ENCODE measurements around the gene KCTD19. TPM values are rescaled to one million over a fixed set of nuclear protein-coding genes. Genes with fewer than 3 reads are reported as not detected.
"Not testable (repeated sequence)": the region's sequence is repeated elsewhere in the genome, so short reads cannot be mapped to it uniquely, and the experiment has no call there.

KCTD19 gene
- polyA plus RNA-seq, 1 donor (not counting 4 experiments of a cell fraction or from before 2014, with no cell fraction given), result not detected

DNA sequence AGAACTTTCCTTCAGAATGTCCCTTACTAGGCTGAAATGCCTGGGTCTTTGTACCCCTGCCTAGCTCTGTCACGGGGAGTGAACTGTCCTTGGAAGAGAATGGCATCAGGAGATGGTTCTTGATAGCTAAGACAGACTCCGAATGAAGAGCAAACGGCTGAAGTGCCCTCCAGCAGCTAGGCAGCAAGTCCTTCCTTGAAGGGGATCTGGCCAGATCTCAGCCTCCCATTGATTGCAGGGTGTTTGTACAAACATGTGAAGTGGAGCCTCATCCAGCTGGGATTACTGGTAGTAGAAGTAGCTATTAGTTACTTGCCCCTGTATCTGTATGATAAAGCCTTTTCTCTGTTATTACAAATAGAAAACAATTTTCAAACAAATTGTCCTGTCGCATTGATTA lies 31.0 kb upstream of the KCTD19 start:
- no peak overlapping the region for H2AFZ ChIP-seq (ENCODE audit: control insufficient read depth, low read length)
- no peak overlapping the region for H3K4me2 ChIP-seq (ENCODE audit: control insufficient read depth, extremely low read depth, insufficient read depth, low read depth, low read length)
- H3K79me2 ChIP-seq (ENCODE audit: control insufficient read depth, insufficient read depth, low read length), result no peaks in the 10 kb centered on the region
- H3K4me3 ChIP-seq (ENCODE audit: control insufficient read depth in 2 of 3, extremely low read depth in 1 of 3, insufficient read depth in 2 of 3, low read depth in 1 of 3, low read length in 3 of 3), result no peak overlapping the region
- dilution Hi-C loops (cut with MboI; ENCODE audit: extremely low pct_ligation_motif_present, low sequenced_read_pairs), result no loop called here
- no peaks in the 10 kb centered on the region for H3K9me3 ChIP-seq (ENCODE audit: control insufficient read depth, low read depth, low read length)
- no peak overlapping the region for H3K27ac ChIP-seq (ENCODE audit: control insufficient read depth, insufficient read depth, low read length)
- H3K27me3 ChIP-seq (ENCODE audit: control insufficient read depth, extremely low read depth, insufficient read depth, low read length), result no peaks in the 10 kb centered on the region
- H3K9ac ChIP-seq (ENCODE audit: control insufficient read depth, extremely low read depth, insufficient read depth, low read length), result no peak overlapping the region
- H3K36me3 ChIP-seq (ENCODE audit: control insufficient read depth in 2 of 2, extremely low read depth in 1 of 2, insufficient read depth in 2 of 2, low read length in 2 of 2), result no peaks in the 10 kb centered on the region
- no peaks in the 10 kb centered on the region for H3K9me1 ChIP-seq (ENCODE audit: control insufficient read depth, extremely low read depth, insufficient read depth, low read length)
- no peaks in the 10 kb centered on the region for H3K4me1 ChIP-seq (ENCODE audit: control insufficient read depth, extremely low read depth, insufficient read depth, low read length)
- DNase-seq (ENCODE audit: low read depth, low spot score), result no peak
- TF ChIP-seq, protein P1, sequence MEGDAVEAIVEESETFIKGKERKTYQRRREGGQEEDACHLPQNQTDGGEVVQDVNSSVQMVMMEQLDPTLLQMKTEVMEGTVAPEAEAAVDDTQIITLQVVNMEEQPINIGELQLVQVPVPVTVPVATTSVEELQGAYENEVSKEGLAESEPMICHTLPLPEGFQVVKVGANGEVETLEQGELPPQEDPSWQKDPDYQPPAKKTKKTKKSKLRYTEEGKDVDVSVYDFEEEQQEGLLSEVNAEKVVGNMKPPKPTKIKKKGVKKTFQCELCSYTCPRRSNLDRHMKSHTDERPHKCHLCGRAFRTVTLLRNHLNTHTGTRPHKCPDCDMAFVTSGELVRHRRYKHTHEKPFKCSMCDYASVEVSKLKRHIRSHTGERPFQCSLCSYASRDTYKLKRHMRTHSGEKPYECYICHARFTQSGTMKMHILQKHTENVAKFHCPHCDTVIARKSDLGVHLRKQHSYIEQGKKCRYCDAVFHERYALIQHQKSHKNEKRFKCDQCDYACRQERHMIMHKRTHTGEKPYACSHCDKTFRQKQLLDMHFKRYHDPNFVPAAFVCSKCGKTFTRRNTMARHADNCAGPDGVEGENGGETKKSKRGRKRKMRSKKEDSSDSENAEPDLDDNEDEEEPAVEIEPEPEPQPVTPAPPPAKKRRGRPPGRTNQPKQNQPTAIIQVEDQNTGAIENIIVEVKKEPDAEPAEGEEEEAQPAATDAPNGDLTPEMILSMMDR (optimal IDR thresholded peaks at IDR 0.05 in 1 of 3, IDR thresholded peaks at IDR 0.05 in 1 of 3, conservative IDR thresholded peaks at IDR 0.05 in 1 of 3; ENCODE audit: extremely low read depth in 1 of 3, insufficient read depth in 2 of 3, low read length in 3 of 3), result no peak
- TF ChIP-seq EZH2 (IDR thresholded peaks at IDR 0.05; ENCODE audit: low read length), result no peak
- FAIRE-seq, result no peak
- no peaks in the 10 kb centered on the region for H4K20me1 ChIP-seq (ENCODE audit: control insufficient read depth, extremely low read depth, insufficient read depth, low read length)

DNA sequence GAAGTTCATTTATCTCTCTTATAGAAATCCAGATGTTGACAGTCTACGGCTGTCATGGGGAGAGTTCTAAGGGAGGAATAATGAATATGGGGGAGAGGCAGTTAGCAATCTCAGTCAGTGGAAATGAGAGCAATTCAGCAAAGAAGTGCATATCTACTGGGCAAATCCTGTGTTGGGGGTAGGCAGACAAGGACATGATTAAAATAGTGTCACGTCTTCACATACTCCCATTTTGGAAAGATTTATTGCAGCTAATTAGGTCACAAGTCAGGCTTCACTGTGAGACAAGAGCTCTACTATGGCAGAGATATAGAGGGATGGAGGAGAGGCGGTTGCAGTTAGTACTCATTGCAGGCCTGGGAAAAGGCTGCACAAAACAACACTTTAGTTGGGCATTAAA lies 29.9 kb upstream of the KCTD19 start:
- no peak for FAIRE-seq
- H3K79me2 ChIP-seq (ENCODE audit: control insufficient read depth, insufficient read depth, low read length), result no peaks in the 10 kb centered on the region
- H3K9me1 ChIP-seq (ENCODE audit: control insufficient read depth, extremely low read depth, insufficient read depth, low read length), result no peaks in the 10 kb centered on the region
- no peak overlapping the region for H3K27ac ChIP-seq (ENCODE audit: control insufficient read depth, insufficient read depth, low read length)
- no peaks in the 10 kb centered on the region for H3K9me3 ChIP-seq (ENCODE audit: control insufficient read depth, low read depth, low read length)
- H2AFZ ChIP-seq (ENCODE audit: control insufficient read depth, low read length), result no peak overlapping the region
- H4K20me1 ChIP-seq (ENCODE audit: control insufficient read depth, extremely low read depth, insufficient read depth, low read length), result no peaks in the 10 kb centered on the region
- no peaks in the 10 kb centered on the region for H3K36me3 ChIP-seq (ENCODE audit: control insufficient read depth in 2 of 2, extremely low read depth in 1 of 2, insufficient read depth in 2 of 2, low read length in 2 of 2)
- no peak overlapping the region for H3K9ac ChIP-seq (ENCODE audit: control insufficient read depth, extremely low read depth, insufficient read depth, low read length)
- H3K4me3 ChIP-seq (ENCODE audit: control insufficient read depth in 2 of 3, extremely low read depth in 1 of 3, insufficient read depth in 2 of 3, low read depth in 1 of 3, low read length in 3 of 3), result no peak overlapping the region
- H3K4me2 ChIP-seq (ENCODE audit: control insufficient read depth, extremely low read depth, insufficient read depth, low read depth, low read length), result no peak overlapping the region
- TF ChIP-seq EZH2 (IDR thresholded peaks at IDR 0.05; ENCODE audit: low read length), result no peak
- no peaks in the 10 kb centered on the region for H3K4me1 ChIP-seq (ENCODE audit: control insufficient read depth, extremely low read depth, insufficient read depth, low read length)
- no peak for DNase-seq (ENCODE audit: low read depth, low spot score)
- dilution Hi-C loops (cut with MboI; ENCODE audit: extremely low pct_ligation_motif_present, low sequenced_read_pairs), result no loop called here
- no peaks in the 10 kb centered on the region for H3K27me3 ChIP-seq (ENCODE audit: control insufficient read depth, extremely low read depth, insufficient read depth, low read length)

DNA sequence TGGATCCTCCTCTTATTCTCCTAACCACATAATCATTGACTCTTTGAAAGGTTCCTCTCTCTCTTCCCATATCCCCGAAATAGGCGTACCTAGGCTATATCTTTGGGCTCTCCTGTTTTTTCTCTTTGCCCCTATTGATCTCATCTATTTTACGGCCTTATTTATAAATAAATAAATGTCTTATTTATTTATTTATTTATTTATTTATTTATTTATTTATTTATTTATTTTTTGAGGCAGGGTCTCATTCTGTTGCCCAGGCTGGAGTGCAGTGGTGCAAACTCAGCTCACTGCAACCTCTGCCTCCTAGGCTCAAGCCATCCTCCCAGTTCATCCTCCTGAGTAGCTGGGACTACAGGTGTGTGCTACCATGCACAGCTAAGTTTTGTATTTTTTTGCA lies 25.9 kb upstream of the KCTD19 start:
- H3K36me3 ChIP-seq (ENCODE audit: control insufficient read depth in 2 of 2, extremely low read depth in 1 of 2, insufficient read depth in 2 of 2, low read length in 2 of 2); H3K4me1 ChIP-seq (ENCODE audit: control insufficient read depth, extremely low read depth, insufficient read depth, low read length); H3K4me2 ChIP-seq (ENCODE audit: control insufficient read depth, extremely low read depth, insufficient read depth, low read depth, low read length); H3K4me3 ChIP-seq (ENCODE audit: control insufficient read depth in 2 of 3, extremely low read depth in 1 of 3, insufficient read depth in 2 of 3, low read depth in 1 of 3, low read length in 3 of 3); H3K9me1 ChIP-seq (ENCODE audit: control insufficient read depth, extremely low read depth, insufficient read depth, low read length); H3K27ac ChIP-seq (ENCODE audit: control insufficient read depth, insufficient read depth, low read length); H3K9ac ChIP-seq (ENCODE audit: control insufficient read depth, extremely low read depth, insufficient read depth, low read length); H3K9me3 ChIP-seq (ENCODE audit: control insufficient read depth, low read depth, low read length); FAIRE-seq; H2AFZ ChIP-seq (ENCODE audit: control insufficient read depth, low read length); H3K79me2 ChIP-seq (ENCODE audit: control insufficient read depth, insufficient read depth, low read length); dilution Hi-C loops (cut with MboI; ENCODE audit: extremely low pct_ligation_motif_present, low sequenced_read_pairs); DNase-seq (ENCODE audit: low read depth, low spot score); H4K20me1 ChIP-seq (ENCODE audit: control insufficient read depth, extremely low read depth, insufficient read depth, low read length); H3K27me3 ChIP-seq (ENCODE audit: control insufficient read depth, extremely low read depth, insufficient read depth, low read length): not testable (repeated sequence)

Measured in keratinocyte (primary cell).